A549 (cell line): ENCODE data around the gene FAM240A. TPM values are rescaled to one million over a fixed set of nuclear protein-coding genes. Genes with fewer than 3 reads are reported as not detected.

Source experiments
- ATAC-seq, 2 experiments: fragments of 200-7000 bp in 1 of 2; fragments of >200 bp in 1 of 2; cut with Nextera tagmentation in 1 of 2; cut with Tn5 transposase in 1 of 2; 3 replicates each; pipeline versions ENCODE4 v1.8.0 to v1.9.1; 2018 to 2020; ENCODE audit warnings: mild to moderate bottlenecking in 1 of 2, moderate library complexity in 1 of 2
- CTCF ChIA-PET: fragments of 300-600 bp; sonication (Branson Sonifier 250); formaldehyde crosslinking; extraction: SDS; loops from one replicate; lab custom pipeline; 2021; ENCODE audit warnings: antibody characterized with exemption, inconsistent platforms; lab: Yijun Ruan, JAX
- POLR2A ChIA-PET: fragments of 350-600 bp; formaldehyde crosslinking; extraction: SDS; loops from one replicate; lab custom pipeline; 2021; ENCODE audit warnings: antibody characterized with exemption, inconsistent platforms; lab: Yijun Ruan, JAX
- DNase-seq, 2 experiments: peaks; one replicate each; pipeline versions ENCODE4 v3.0.0 to v3.0.0-alpha.2; 2011 to 2016; ENCODE audit warnings: low read depth in 1 of 2, low spot score in 1 of 2
- FAIRE-seq: peaks from 2 replicates; lab custom pipeline; 2011; peaks lifted over from hg19 to GRCh38; lab: Jason Lieb, UNC
- H3K27ac ChIP-seq, 2 experiments: fragments of >200 bp; sonication (Bioruptor Twin); formaldehyde crosslinking; 3 replicates each; pipeline ENCODE4 v1.5.1; 2016 to 2017
- H3K4me1 ChIP-seq: fragments of >200 bp; sonication (Bioruptor Twin); formaldehyde crosslinking; 3 replicates; pipeline ENCODE4 v1.6.1; 2016
- H3K4me2 ChIP-seq: fragments of >200 bp; sonication (Bioruptor Twin); formaldehyde crosslinking; 3 replicates; pipeline ENCODE4 v1.6.1; 2016
- H3K4me3 ChIP-seq: fragments of >200 bp; sonication (Bioruptor Twin); formaldehyde crosslinking; 3 replicates; pipeline ENCODE4 v1.5.1; 2016
- H3K9me3 ChIP-seq: fragments of >200 bp; sonication (Bioruptor Twin); formaldehyde crosslinking; 3 replicates; pipeline ENCODE4 v1.6.1; 2016
- CBX8 ChIP-seq: fragments of 200-600 bp; sonication (generic); IDR thresholded peaks from 2 replicates; pipeline ENCODE4 v1.6.1; 2016
- CEBPB ChIP-seq, 2 experiments: fragments of >200 bp in 1 of 2; sonication (Bioruptor Twin) in 1 of 2; formaldehyde crosslinking in 1 of 2; IDR thresholded peaks; 2 replicates each; pipeline ENCODE4 v1.6.1; 2012 to 2016
- CTCF ChIP-seq: fragments of >200 bp; sonication (Bioruptor Twin); formaldehyde crosslinking; IDR thresholded peaks from 3 replicates; pipeline ENCODE4 v1.5.1; 2016
- ELK1 ChIP-seq: fragments of 150-350 bp; IDR thresholded peaks from 2 replicates; pipeline ENCODE4 v1.6.1; 2014; ENCODE audit warnings: low read depth, mild to moderate bottlenecking, low read length
- EP300 ChIP-seq, 2 experiments: fragments of >200 bp; sonication (Bioruptor Twin); formaldehyde crosslinking; IDR thresholded peaks; 2 replicates in 1 of 2; 3 replicates in 1 of 2; pipeline ENCODE4 v1.6.1; 2016 to 2017
- ESRRA ChIP-seq: fragments of 150-350 bp; IDR thresholded peaks from 2 replicates; pipeline ENCODE4 v1.6.1; 2014; ENCODE audit warnings: mild to moderate bottlenecking, low read length, borderline replicate concordance
- GATA3 ChIP-seq: IDR thresholded peaks from 2 replicates; pipeline ENCODE4 v1.6.1; 2012; ENCODE audit warnings: borderline replicate concordance
- HDAC2 ChIP-seq: fragments of 200-600 bp; sonication (generic); IDR thresholded peaks from 2 replicates; pipeline ENCODE4 v1.6.1; 2016
- HEYL ChIP-seq: fragments of 250-450 bp; sonication (Bioruptor Pico); IDR thresholded peaks from 2 replicates; pipeline ENCODE4 v1.8.0; 2021; ENCODE audit warnings: mild to moderate bottlenecking, moderate library complexity
- HOXA7 ChIP-seq: fragments of 250-450 bp; sonication (Bioruptor Pico); IDR thresholded peaks from 2 replicates; pipeline ENCODE4 v1.5.0; 2020; ENCODE audit warnings: mild to moderate bottlenecking, moderate library complexity
- HOXB5 ChIP-seq: fragments of 250-450 bp; sonication (Bioruptor Pico); IDR thresholded peaks from 2 replicates; pipeline ENCODE4 v1.5.0; 2020; ENCODE audit warnings: mild to moderate bottlenecking, moderate library complexity
- JUN ChIP-seq, 2 experiments: fragments of >200 bp; sonication (Bioruptor Twin); formaldehyde crosslinking; IDR thresholded peaks; 2 replicates in 1 of 2; 3 replicates in 1 of 2; pipeline ENCODE4 v1.6.1; 2016 to 2017
- KDM5A ChIP-seq: fragments of 200-600 bp; sonication (generic); IDR thresholded peaks from 2 replicates; pipeline ENCODE4 v1.6.1; 2016; ENCODE audit warnings: antibody characterized with exemption, mild to moderate bottlenecking
- RAD21 ChIP-seq, 2 experiments: fragments of >200 bp in 1 of 2; sonication (Bioruptor Twin) in 1 of 2; formaldehyde crosslinking in 1 of 2; IDR thresholded peaks in 1 of 2; conservative IDR thresholded peaks in 1 of 2; 2 replicates in 1 of 2; 3 replicates in 1 of 2; pipeline ENCODE4 v1.6.1; 2012 to 2018; ENCODE audit warnings: inconsistent platforms in 1 of 2
- RFX5 ChIP-seq: fragments of 450-650 bp; IDR thresholded peaks from 2 replicates; pipeline ENCODE4 v1.7.1; 2014; ENCODE audit warnings: antibody characterized with exemption, mild to moderate bottlenecking, moderate library complexity
- SMC3 ChIP-seq: fragments of >200 bp; sonication (Bioruptor Twin); formaldehyde crosslinking; IDR thresholded peaks from 3 replicates; pipeline ENCODE4 v1.6.1; 2018; ENCODE audit warnings: inconsistent platforms
- SREBF2 ChIP-seq: fragments of 450-650 bp; IDR thresholded peaks from 2 replicates; pipeline ENCODE4 v1.6.1; 2014; ENCODE audit warnings: mild to moderate bottlenecking, moderate library complexity
- TP53 ChIP-seq: fragments of 250-450 bp; sonication (Bioruptor Pico); IDR thresholded peaks from 2 replicates; pipeline ENCODE4 v1.5.0; 2021; ENCODE audit warnings: mild to moderate bottlenecking, moderate library complexity
- ZSCAN20 ChIP-seq: fragments of 250-450 bp; sonication (Bioruptor Pico); IDR thresholded peaks from 2 replicates; pipeline ENCODE4 v1.8.0; 2022; ENCODE audit warnings: mild to moderate bottlenecking, moderate library complexity
- WGBS: methylation state at CpG from one replicate; pipeline ENCODE4 v1.1.6; 2017; ENCODE audit errors: missing lambda C conversion rate; 5-methylcytosine and 5-hydroxymethylcytosine counted together
- polyA plus RNA-seq, 4 experiments: library from polyadenylated mRNA; depleted of rRNA in 3 of 4; stranded (reverse); fragments of >200 nt; fragmentation: RNase III in 1 of 4; extraction: RNeasy Plus Mini Kit Qiagen cat#74134 plus additional on column Dnase treatment in 1 of 4; gene quantifications; 2 replicates in 3 of 4; 3 replicates in 1 of 4; pipeline ENCODE4 v1.2.3, GENCODE V29; 2011 to 2017
- TF ChIP-seq, protein P1 (sequence below): IDR thresholded peaks from 2 replicates; pipeline ENCODE4 v1.6.1; 2012
- TF ChIP-seq, protein P2 (sequence below): fragments of 450-650 bp; IDR thresholded peaks from 2 replicates; pipeline ENCODE4 v1.6.1; 2014; ENCODE audit warnings: antibody characterized with exemption

The FAM240A gene
- polyA plus RNA-seq, 2 of the 4 experiments (the other 2 are of a cell fraction), result not detected

- H3K27ac ChIP-seq, result no peak overlapping the region
- POLR2A ChIA-PET, result no interaction called here
- no peaks in the 10 kb centered on the region for H3K9me3 ChIP-seq
- no peaks in the 10 kb centered on the region for H3K4me1 ChIP-seq
- DNase-seq (peak in 1 of 2 experiments; percentile 3), ATAC-seq (peak in 1 of 2 experiments; percentile 62; a peak in 3 of 6 replicates), FAIRE-seq (no peak)
- TF ChIP-seq RAD21 (conservative IDR thresholded peaks at IDR 0.05 in 1 of 2, IDR thresholded peaks at IDR 0.05 in 1 of 2), result peak in 1 of 2 experiments; percentile 31; a peak in 2 of 5 replicates
- TF ChIP-seq CBX8, result no peak
- TF ChIP-seq CTCF, result 0 out of 3 replicates have a peak, but pooled peaks have one; percentile 10
- H3K4me3 ChIP-seq, result no peak overlapping the region
- H3K4me2 ChIP-seq, result no peak overlapping the region
- CTCF ChIA-PET, result interaction anchor here (1.1 kb wide), 1 partner anchor 175 kb away, joined by 4 read pairs; no protein-coding TSS in a partner anchor
- 69% methylated on average over 7 of the region's 8 CpGs for WGBS
These were observed 51.3 kb downstream of the FAM240A start for GRCh38 chr3:46663591-46664135.

DNA sequence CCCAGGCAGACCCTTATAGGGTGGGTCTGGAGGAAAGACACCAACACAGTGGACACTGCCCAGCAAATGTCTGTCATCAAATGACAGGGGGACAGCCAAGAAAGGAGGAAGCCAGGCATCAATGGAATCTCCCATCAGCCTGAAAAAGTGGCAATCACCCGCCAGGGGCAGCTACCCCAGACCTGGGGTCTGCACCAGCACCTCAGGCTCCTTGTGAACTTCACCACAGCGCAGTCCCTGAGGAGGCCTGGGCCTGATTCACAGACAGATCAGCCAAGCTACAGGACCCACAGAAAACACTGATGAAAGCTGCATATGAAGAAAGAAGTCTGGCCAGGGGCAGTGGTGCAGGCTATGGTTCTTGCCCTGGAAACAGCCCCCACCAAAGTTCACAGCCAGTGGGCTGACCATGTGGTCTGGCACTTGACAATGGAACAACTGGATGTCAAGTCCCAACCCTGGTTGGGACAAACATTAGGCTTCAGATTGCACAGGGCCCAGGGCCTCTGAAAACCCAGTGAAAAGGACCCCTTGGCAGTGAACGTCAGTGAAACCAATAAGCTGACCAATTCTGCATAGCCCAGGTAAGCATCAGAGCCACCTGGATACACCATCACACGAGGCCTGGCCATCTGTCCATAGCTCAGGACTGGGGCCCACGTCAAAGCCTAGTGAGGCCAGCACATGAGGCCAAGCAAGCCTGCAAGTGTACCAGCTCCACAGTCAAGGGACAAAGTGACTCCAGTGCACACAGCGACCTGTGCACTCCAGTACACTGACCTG lies 52.1 kb downstream of the FAM240A start:
- Histone ChIP-seq H3K4me1 (no peaks in the 10 kb centered on the region), H3K9me3 (no peaks in the 10 kb centered on the region), H3K4me2 (no peak overlapping the region), H3K4me3 (no peak overlapping the region), H3K27ac (no peak overlapping the region)
- CTCF ChIA-PET, result interaction anchor here (1.1 kb wide), 1 partner anchor 176 kb away, joined by 4 read pairs; no protein-coding TSS in a partner anchor
- DNase-seq, result no peak
- POLR2A ChIA-PET, result no interaction called here
- no peak for TF ChIP-seq CEBPB (IDR thresholded peaks at IDR 0.05)
- no peak for TF ChIP-seq RFX5
- TF ChIP-seq KDM5A, result no peak
- TF ChIP-seq, protein P1, sequence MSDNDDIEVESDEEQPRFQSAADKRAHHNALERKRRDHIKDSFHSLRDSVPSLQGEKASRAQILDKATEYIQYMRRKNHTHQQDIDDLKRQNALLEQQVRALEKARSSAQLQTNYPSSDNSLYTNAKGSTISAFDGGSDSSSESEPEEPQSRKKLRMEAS, result no peak
- no peak for TF ChIP-seq EP300 (IDR thresholded peaks at IDR 0.05)
- no peak for TF ChIP-seq GATA3
- TF ChIP-seq SREBF2, result no peak
- TF ChIP-seq TP53 (CRISPR knock-in tag), result no peak
- no peak for TF ChIP-seq RAD21 (conservative IDR thresholded peaks at IDR 0.05 in 1 of 2, IDR thresholded peaks at IDR 0.05 in 1 of 2)
- TF ChIP-seq ESRRA, result no peak
- TF ChIP-seq CTCF, result no peak
- no peak for TF ChIP-seq SMC3
- TF ChIP-seq HOXA7 (CRISPR knock-in tag), result no peak
- no peak for TF ChIP-seq JUN (IDR thresholded peaks at IDR 0.05)
- TF ChIP-seq ZSCAN20, result no peak
- ATAC-seq, result no peak
- FAIRE-seq, result no peak
- WGBS, result 100% methylated on average over 1 of the region's 6 CpGs

- DNase-seq, result no peak
- no peak for ATAC-seq
- ChIA-PET CTCF (interaction anchor here (1.1 kb wide), 1 partner anchor 177 kb away, joined by 4 read pairs; no protein-coding TSS in a partner anchor), POLR2A (no interaction called here)
- H3K27ac ChIP-seq, result no peak overlapping the region
- 73% methylated on average over 17 of the region's 23 CpGs for WGBS
- H3K9me3 ChIP-seq, result no peaks in the 10 kb centered on the region
- no peak overlapping the region for H3K4me2 ChIP-seq
- FAIRE-seq, result no peak
- H3K4me3 ChIP-seq, result no peak overlapping the region
- H3K4me1 ChIP-seq, result no peaks in the 10 kb centered on the region
- no peak for TF ChIP-seq HEYL (CRISPR knock-in tag)
- TF ChIP-seq HDAC2, result no peak
- TF ChIP-seq RAD21 (conservative IDR thresholded peaks at IDR 0.05 in 1 of 2, IDR thresholded peaks at IDR 0.05 in 1 of 2), result no peak
- no peak for TF ChIP-seq HOXB5
- TF ChIP-seq, protein P2, sequence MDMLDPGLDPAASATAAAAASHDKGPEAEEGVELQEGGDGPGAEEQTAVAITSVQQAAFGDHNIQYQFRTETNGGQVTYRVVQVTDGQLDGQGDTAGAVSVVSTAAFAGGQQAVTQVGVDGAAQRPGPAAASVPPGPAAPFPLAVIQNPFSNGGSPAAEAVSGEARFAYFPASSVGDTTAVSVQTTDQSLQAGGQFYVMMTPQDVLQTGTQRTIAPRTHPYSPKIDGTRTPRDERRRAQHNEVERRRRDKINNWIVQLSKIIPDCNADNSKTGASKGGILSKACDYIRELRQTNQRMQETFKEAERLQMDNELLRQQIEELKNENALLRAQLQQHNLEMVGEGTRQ, result no peak
- no peak for TF ChIP-seq CTCF
- TF ChIP-seq, protein P1, result no peak
- no peak for TF ChIP-seq GATA3
- TF ChIP-seq KDM5A, result no peak
- TF ChIP-seq ELK1, result no peak
These were observed 52.8 kb downstream of the FAM240A start for GRCh38 chr3:46664971-46665762.
